Gastroesophageal sphincter (tissue), 4 donors: ENCODE measurements around the gene MSH3. TPM values are rescaled to one million over a fixed set of nuclear protein-coding genes. Genes with fewer than 3 reads are reported as not detected.

Source experiments
- ATAC-seq: fragments of 150-250 bp; one replicate; pipeline ENCODE4 v1.9.1; 2016; ENCODE audit warnings: mild to moderate bottlenecking, moderate library complexity
- H3K27ac ChIP-seq, 4 donors: fragments of 200-600 bp; sonication (generic) in 3 of 4; 1 replicate in 3 of 4; 2 replicates in 1 of 4; pipeline ENCODE4 v1.5.1; 2016 to 2019
- H3K27me3 ChIP-seq: fragments of 200-600 bp; sonication (generic); one replicate; pipeline ENCODE4 v1.5.1; 2019
- H3K36me3 ChIP-seq, 2 donors: fragments of 200-600 bp; sonication (generic); one replicate each; pipeline ENCODE4 v1.5.1; 2019; ENCODE audit warnings: control low read depth in 1 of 2
- H3K4me1 ChIP-seq, 3 donors: fragments of 200-600 bp; sonication (generic); 1 replicate in 2 of 3; 2 replicates in 1 of 3; pipeline ENCODE4 v1.5.1; 2016 to 2019; ENCODE audit warnings: control low read depth in 2 of 3
- H3K4me3 ChIP-seq, 2 donors: fragments of 200-600 bp; sonication (generic); one replicate each; pipeline ENCODE4 v1.5.1; 2019; ENCODE audit warnings: mild to moderate bottlenecking in 1 of 2, moderate library complexity in 1 of 2
- H3K9me3 ChIP-seq, 3 donors: fragments of 200-600 bp; sonication (generic); one replicate each; pipeline ENCODE4 v1.5.1; 2017 to 2019; ENCODE audit warnings: control low read depth in 2 of 3
- EP300 ChIP-seq: sonication (generic); formaldehyde crosslinking; IDR thresholded peaks from one replicate; pipeline ENCODE4 v1.6.1; 2017; ENCODE audit warnings: antibody characterized with exemption, mild to moderate bottlenecking
- POLR2A ChIP-seq, 2 donors: fragments of 450-650 bp; IDR thresholded peaks; one replicate each; pipeline ENCODE4 v1.6.1; 2017; ENCODE audit warnings: antibody characterized with exemption in 2 of 2, mild to moderate bottlenecking in 2 of 2, moderate library complexity in 1 of 2
- POLR2AphosphoS5 ChIP-seq: sonication (generic); formaldehyde crosslinking; IDR thresholded peaks from one replicate; pipeline ENCODE4 v1.6.1; 2017; ENCODE audit warnings: antibody characterized with exemption
- WGBS, 2 donors: methylation state at CpG; one replicate each; pipeline ENCODE4 v1.1.5; 2018; ENCODE audit warnings: low coverage in 1 of 2; 5-methylcytosine and 5-hydroxymethylcytosine counted together
- total RNA-seq, 4 donors: library from RNA; depleted of rRNA; stranded (reverse); fragments of >200 nt; gene quantifications; one replicate each; pipeline ENCODE4 v1.1.0, GENCODE V29; 2016
- TF ChIP-seq, protein P1 (sequence below), 4 experiments: fragments of 200-600 bp in 2 of 4; fragments of 450-650 bp in 2 of 4; sonication (generic) in 1 of 4; IDR thresholded peaks; one replicate each; pipeline ENCODE4 v1.5.1; 2017 to 2019; ENCODE audit warnings: antibody characterized with exemption in 4 of 4, mild to moderate bottlenecking in 2 of 4, moderate library complexity in 2 of 4

MSH3 gene
- total RNA-seq, 4 donors from 2014 or later = 10.7 to 14.0 (median 12.0) TPM

DNA sequence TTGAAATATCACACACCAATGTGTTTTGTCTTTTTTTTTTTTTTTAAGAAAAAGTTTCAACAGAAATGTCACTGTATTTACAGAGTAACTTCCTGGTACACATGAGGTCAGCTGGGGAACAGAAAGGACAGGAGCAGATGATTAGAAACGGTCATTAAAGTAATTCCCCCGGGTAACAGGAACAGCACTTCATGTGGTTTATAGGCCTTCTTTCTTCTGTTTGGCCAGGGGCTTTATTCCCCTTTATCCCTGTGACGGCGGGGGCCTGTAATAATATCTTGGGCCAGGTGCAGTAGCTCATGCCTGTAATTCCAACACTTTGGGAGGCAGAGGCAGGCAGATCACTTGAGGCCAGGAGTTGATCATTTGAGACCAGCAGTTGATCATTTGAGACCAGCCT is 30.5 kb upstream of the MSH3 start:
- Histone ChIP-seq H3K4me1 (no peaks in the 10 kb centered on the region), H3K27me3 (no peaks in the 10 kb centered on the region), H3K9me3 (no peaks in the 10 kb centered on the region), H3K36me3 (peaks cover 0 to under 1% of the 10 kb centered on the region in 2 donors), H3K4me3 (no peak overlapping the region), H3K27ac (no peak overlapping the region)
- ATAC-seq = no peak
- WGBS, 2 donors = 58 to 70% methylated on average over 2 of the region's 4 CpGs
- no peak for TF ChIP-seq POLR2A (IDR thresholded peaks at IDR 0.05)
- TF ChIP-seq, protein P1, sequence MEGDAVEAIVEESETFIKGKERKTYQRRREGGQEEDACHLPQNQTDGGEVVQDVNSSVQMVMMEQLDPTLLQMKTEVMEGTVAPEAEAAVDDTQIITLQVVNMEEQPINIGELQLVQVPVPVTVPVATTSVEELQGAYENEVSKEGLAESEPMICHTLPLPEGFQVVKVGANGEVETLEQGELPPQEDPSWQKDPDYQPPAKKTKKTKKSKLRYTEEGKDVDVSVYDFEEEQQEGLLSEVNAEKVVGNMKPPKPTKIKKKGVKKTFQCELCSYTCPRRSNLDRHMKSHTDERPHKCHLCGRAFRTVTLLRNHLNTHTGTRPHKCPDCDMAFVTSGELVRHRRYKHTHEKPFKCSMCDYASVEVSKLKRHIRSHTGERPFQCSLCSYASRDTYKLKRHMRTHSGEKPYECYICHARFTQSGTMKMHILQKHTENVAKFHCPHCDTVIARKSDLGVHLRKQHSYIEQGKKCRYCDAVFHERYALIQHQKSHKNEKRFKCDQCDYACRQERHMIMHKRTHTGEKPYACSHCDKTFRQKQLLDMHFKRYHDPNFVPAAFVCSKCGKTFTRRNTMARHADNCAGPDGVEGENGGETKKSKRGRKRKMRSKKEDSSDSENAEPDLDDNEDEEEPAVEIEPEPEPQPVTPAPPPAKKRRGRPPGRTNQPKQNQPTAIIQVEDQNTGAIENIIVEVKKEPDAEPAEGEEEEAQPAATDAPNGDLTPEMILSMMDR (IDR thresholded peaks at IDR 0.05) = no peak
- no peak for TF ChIP-seq POLR2AphosphoS5
- no peak for TF ChIP-seq EP300

DNA sequence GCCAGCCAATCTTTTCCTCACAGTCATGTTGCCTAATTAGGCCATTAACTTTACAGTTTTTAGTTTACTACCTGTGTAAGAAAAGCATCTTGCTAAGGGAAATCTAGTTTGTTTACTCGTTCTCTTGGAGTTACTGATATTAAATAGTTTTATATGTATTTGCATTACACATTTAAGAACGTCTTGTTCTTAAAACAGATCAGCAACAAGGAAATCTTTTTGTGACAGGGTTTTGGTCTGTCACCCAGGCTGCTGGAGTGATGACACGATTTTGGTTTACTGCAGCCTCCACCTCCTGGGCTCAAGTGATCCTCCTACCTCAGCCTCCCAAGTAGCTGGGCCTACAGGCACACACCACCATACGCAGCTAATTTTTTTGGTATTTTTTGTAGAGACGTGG is 29.2 kb upstream of the MSH3 start:
- Histone ChIP-seq H3K27me3 (no peaks in the 10 kb centered on the region), H3K9me3 (no peaks in the 10 kb centered on the region), H3K36me3 (peaks cover 0 to 12% of the 10 kb centered on the region in 2 donors), H3K27ac (no peak overlapping the region), H3K4me1 (no peaks in the 10 kb centered on the region), H3K4me3 (no peak overlapping the region)
- TF ChIP-seq, protein P1 (IDR thresholded peaks at IDR 0.05) = no peak
- ATAC-seq = no peak
- 88 to 91% methylated on average over 5 of the region's 5 CpGs for WGBS, 2 donors

DNA sequence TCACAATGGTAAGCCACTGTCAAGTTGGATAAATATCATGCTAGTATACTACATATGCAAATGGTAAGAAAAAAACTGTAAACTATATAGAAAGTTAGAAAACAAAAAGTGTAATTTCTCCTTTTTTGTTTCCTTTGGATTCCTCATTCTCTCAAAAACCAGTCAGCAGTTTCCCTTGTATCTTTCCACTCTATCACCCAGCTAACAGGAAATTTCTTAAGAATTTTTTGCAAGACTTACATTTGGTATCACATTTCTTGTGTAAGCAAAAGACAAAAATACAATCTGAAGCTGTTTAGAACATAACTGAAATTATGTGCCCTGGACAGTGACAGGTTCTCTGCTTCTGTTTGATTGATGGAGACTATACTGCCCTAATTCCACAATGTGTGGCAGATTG is 25.2 kb upstream of the MSH3 start:
- TF ChIP-seq EP300 (no peak), POLR2A (IDR thresholded peaks at IDR 0.05) (no peak), POLR2AphosphoS5 (no peak)
- TF ChIP-seq, protein P1 (IDR thresholded peaks at IDR 0.05) = no peak
- H3K36me3 ChIP-seq = peaks cover 0 to 38% of the 10 kb centered on the region in 2 donors
- H3K9me3 ChIP-seq = no peaks in the 10 kb centered on the region
- H3K27me3 ChIP-seq = no peaks in the 10 kb centered on the region
- H3K4me3 ChIP-seq = no peak overlapping the region
- ATAC-seq = no peak
- H3K4me1 ChIP-seq = no peaks in the 10 kb centered on the region
- H3K27ac ChIP-seq = no peak overlapping the region

DNA sequence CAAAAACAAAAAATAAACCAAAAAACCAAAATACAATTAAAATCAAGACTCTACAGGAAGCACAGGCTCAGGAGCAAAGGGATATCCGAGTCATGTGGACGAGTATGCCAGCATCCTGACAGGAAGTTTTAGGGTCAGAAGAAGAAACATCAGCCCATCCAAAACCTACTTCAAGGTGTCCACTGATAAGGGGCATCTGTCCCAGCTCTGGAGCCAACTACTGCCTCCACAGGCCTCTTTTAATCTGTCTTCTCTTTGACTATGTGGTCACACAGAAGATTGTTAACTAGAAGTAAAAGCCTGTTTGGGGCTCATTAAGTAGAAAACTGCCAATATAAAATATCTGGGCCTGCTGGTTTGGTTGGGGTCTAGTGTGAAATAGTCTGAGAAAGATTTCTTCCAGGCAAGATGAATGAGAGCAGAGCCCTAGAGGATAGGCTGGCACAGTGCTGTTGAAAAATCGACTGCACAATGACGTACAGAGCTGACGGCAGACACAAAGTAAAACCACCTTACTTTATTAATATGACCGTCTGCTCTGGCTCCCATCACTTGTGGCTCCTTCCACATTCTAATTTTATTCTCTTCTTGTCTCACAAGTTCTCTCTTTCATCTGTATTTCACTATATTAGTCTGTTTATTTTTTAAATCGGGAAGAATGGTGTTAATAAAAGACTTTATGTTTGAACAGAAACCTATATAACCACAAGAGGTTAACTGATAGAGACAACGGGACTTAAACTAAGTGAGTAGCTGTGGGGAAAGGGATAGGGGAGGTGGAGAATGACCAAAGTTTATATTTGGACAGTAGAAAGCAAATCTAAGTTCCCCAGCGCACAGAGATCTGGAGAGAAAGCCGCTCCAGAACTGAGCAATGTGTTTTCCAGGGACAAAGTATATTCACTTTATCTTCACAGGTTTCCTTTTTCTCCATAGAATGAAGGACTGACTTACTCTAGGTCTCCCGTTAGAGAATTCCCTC is 22.9 kb upstream of the MSH3 start:
- Histone ChIP-seq H3K27me3 (no peaks in the 10 kb centered on the region), H3K9me3 (no peaks in the 10 kb centered on the region), H3K27ac (no peak overlapping the region), H3K4me1 (no peaks in the 10 kb centered on the region), H3K4me3 (no peak overlapping the region), H3K36me3 (peaks cover 0 to 50% of the 10 kb centered on the region in 2 donors)
- ATAC-seq = no peak
- 81 to 88% methylated on average over 11 of the region's 11 CpGs for WGBS, 2 donors
- TF ChIP-seq EP300 (no peak), POLR2A (IDR thresholded peaks at IDR 0.05) (no peak), POLR2AphosphoS5 (no peak)
- TF ChIP-seq, protein P1 (IDR thresholded peaks at IDR 0.05) = no peak

DNA sequence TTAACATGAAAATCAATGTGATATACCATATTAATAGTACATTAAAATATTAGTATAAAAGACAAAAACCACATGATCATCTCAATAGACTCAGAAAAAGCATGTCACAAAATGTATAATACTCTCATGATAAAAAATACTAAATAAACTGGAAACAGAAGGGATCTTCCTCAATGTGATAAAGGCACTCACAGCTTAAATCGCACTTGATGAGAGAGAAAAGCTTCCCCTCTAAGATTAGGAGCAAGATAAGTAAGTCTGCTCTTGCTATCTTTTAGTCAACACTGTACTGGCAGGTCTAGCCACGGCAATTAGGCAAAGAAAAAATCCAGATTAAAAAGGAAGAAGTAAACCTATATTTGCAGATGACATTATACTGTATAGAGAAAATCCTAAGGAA is 21.8 kb upstream of the MSH3 start:
- TF ChIP-seq POLR2A (IDR thresholded peaks at IDR 0.05) (no peak), EP300 (no peak)
- no peak for ATAC-seq

More for the DNA sequence above, 21.8 kb upstream of the MSH3 start:
- H3K27me3 ChIP-seq = no peaks in the 10 kb centered on the region
- H3K4me3 ChIP-seq = no peak overlapping the region
- H3K4me1 ChIP-seq = no peaks in the 10 kb centered on the region
- H3K27ac ChIP-seq = no peak overlapping the region
- peaks cover 0 to 60% of the 10 kb centered on the region in 2 donors for H3K36me3 ChIP-seq
- 90 to 94% methylated on average over 2 of the region's 2 CpGs for WGBS, 2 donors
- no peaks in the 10 kb centered on the region for H3K9me3 ChIP-seq
